CD8-positive, alpha-beta memory T cell (primary cell): ENCODE data around the gene COG5. TPM values are rescaled to one million over a fixed set of nuclear protein-coding genes. Genes with fewer than 3 reads are reported as not detected.

Source experiments
- CTCF ChIA-PET: fragments of 350-600 bp; sonication (Branson Sonifier 250); formaldehyde crosslinking; loops from one replicate; lab custom pipeline; 2021; ENCODE audit warnings: antibody characterized with exemption; lab: Charles Lee
- POLR2A ChIA-PET: fragments of 350-600 bp; sonication (Branson Sonifier 250); formaldehyde crosslinking; loops from one replicate; lab custom pipeline; 2021; ENCODE audit warnings: antibody characterized with exemption; lab: Charles Lee
- DNase-seq, 5 donors: peaks; one replicate each; pipeline versions ENCODE4 v3.0.0 to v3.0.0-alpha.2; 2020 to 2022; ENCODE audit warnings: mixed read lengths in 1 of 5
- H3K27ac ChIP-seq: one replicate; pipeline ENCODE4 v1.7.0; 2013; ENCODE audit warnings: low read depth, mild to moderate bottlenecking, low read length, moderate library complexity
- H3K27me3 ChIP-seq: 2 replicates; pipeline ENCODE4 v1.7.0; 2013; ENCODE audit warnings: low read length, mild to moderate bottlenecking; ENCODE audit not compliant: insufficient read depth, poor library complexity, severe bottlenecking
- H3K36me3 ChIP-seq: 2 replicates; pipeline ENCODE4 v1.7.0; 2013; ENCODE audit warnings: mild to moderate bottlenecking, low read length, moderate library complexity; ENCODE audit not compliant: insufficient read depth
- H3K4me1 ChIP-seq: 2 replicates; pipeline ENCODE4 v1.7.0; 2013; ENCODE audit warnings: mild to moderate bottlenecking, low read length, moderate library complexity; ENCODE audit not compliant: insufficient read depth
- H3K4me3 ChIP-seq: 2 replicates; pipeline ENCODE4 v1.7.0; 2013; ENCODE audit warnings: mild to moderate bottlenecking, low read length
- H3K9me3 ChIP-seq: 2 replicates; pipeline ENCODE4 v1.7.0; 2013; ENCODE audit warnings: mild to moderate bottlenecking, low read length
- H3K27ac Mint-ChIP-seq, 8 donors: one replicate each; pipeline ENCODE4 v1.8.0; 2020 to 2021; ENCODE audit warnings: mixed read lengths in 8 of 8, mild to moderate bottlenecking in 6 of 8, inconsistent platforms in 3 of 8, moderate library complexity in 3 of 8
- H3K27me3 Mint-ChIP-seq, 2 donors: one replicate each; pipeline ENCODE4 v1.8.0; 2020 to 2021; ENCODE audit warnings: mixed read lengths in 2 of 2, mild to moderate bottlenecking in 1 of 2, moderate library complexity in 1 of 2
- H3K36me3 Mint-ChIP-seq, 3 donors: one replicate each; pipeline ENCODE4 v1.8.0; 2020 to 2021; ENCODE audit warnings: mixed read lengths in 3 of 3, inconsistent platforms in 1 of 3, mild to moderate bottlenecking in 1 of 3
- H3K4me1 Mint-ChIP-seq, 3 donors: one replicate each; pipeline ENCODE4 v1.8.0; 2020 to 2021; ENCODE audit warnings: mixed read lengths in 3 of 3, inconsistent platforms in 1 of 3, mild to moderate bottlenecking in 1 of 3
- H3K4me3 Mint-ChIP-seq, 7 donors: one replicate each; pipeline ENCODE4 v1.8.0; 2020 to 2021; ENCODE audit warnings: mixed read lengths in 7 of 7, mild to moderate bottlenecking in 6 of 7, moderate library complexity in 4 of 7, inconsistent platforms in 2 of 7
- H3K9me3 Mint-ChIP-seq, 5 donors: one replicate each; pipeline ENCODE4 v1.8.0; 2020 to 2022; ENCODE audit warnings: mixed read lengths in 5 of 5, mild to moderate bottlenecking in 3 of 5, moderate library complexity in 2 of 5, inconsistent platforms in 1 of 5
- polyA plus RNA-seq: library from polyadenylated mRNA; unstranded; fragments of 300-500 nt; fragmentation: Illumina TruSeq; gene quantifications from one replicate; pipeline ENCODE4 v1.2.3, GENCODE V29; 2021
- total RNA-seq, 2 experiments: library from RNA; stranded (reverse); gene quantifications; one replicate each; pipeline ENCODE4 v1.2.3, GENCODE V29; 2021

The COG5 gene
- total and polyA plus RNA-seq, 3 experiments from 2014 or later, result 29.2 to 39.4 (median 38.9) TPM

DNA sequence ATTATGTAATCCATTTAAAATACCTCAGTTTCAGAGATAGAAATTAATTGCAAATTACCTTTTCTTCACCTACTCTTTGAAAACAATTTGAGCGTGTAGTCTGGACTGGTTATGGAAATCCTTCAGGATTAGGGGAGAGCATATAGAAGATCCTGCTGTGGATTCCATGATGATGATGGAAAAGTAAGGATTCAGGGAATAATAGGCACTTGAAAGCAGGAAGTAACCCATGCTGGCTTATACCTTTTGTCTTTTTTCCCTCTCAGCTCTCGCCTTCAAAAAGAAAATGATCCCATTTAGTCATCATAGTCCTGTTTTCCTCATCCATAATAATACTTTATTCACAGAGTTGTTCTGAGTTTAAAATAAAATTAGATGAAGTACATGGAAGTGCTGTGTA is 390.5 kb downstream of the COG5 start:
- Histone ChIP-seq H3K27me3 (no peaks in the 10 kb centered on the region), H3K36me3 (no peaks in the 10 kb centered on the region), H3K9me3 (no peaks in the 10 kb centered on the region), H3K27ac (no peak overlapping the region), H3K4me1 (peaks cover 71% of the 10 kb centered on the region), H3K4me3 (no peak overlapping the region)
- peak overlapping the region; percentile 20 to 67 (median 54) for H3K4me3 Mint-ChIP-seq
- POLR2A ChIA-PET, result no interaction called here
- DNase-seq, result no peak
- peak overlapping the region in 3 of 8 donors; percentile 15 to 57 (median 36) for H3K27ac Mint-ChIP-seq
- H3K27me3 Mint-ChIP-seq, result peaks cover 0 to 2% of the 10 kb centered on the region in 2 donors
- CTCF ChIA-PET, result no interaction called here
- peaks cover 0 to 48% (median 0%) of the 10 kb centered on the region in 3 donors for H3K36me3 Mint-ChIP-seq
- peaks cover 65 to 80% (median 79%) of the 10 kb centered on the region in 3 donors for H3K4me1 Mint-ChIP-seq
- no peaks in the 10 kb centered on the region for H3K9me3 Mint-ChIP-seq

DNA sequence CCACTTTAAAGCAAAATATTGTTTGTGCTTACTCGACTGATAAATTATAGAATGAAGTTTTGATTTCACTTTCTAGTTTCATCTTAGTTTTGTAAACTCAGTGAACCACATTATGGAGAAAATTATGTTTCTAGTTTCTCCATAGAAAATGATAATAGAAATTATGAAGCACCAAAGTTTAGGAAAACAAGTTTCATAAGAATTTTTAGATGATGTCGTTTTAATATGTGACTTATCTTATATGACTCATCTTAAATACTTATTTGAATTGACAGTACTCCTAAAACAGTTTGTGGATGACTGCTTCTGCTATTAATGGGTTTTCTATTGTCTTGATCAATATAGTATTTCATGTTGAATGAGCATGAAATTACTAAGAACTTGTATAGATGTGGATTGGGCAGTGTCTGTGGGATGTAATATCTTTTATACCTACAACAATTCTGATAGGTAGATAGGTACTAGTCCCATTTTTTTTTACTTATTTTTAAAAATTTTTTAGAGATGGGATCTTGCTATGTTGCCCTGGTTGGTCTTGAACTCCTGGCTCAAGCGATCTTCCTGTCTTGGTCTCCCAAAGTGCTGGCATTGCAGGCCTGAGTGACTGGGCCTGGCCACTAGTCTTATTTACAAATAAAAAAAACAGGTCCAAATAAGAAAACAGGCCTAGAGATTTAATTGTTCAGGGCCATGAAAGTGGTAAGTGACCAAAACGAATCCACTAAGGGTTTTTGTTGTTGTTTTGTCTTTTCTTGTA is 391.3 kb downstream of the COG5 start:
- no peaks in the 10 kb centered on the region for H3K9me3 Mint-ChIP-seq
- ChIA-PET CTCF (no interaction called here), POLR2A (interaction anchor here (0.7 kb wide), 5 partner anchors 11 to 572 kb away, joined by 3 to 6 read pairs (median 4); partner anchors contain the start of gene CBLL1)
- Histone ChIP-seq H3K27ac (no peak overlapping the region), H3K27me3 (no peaks in the 10 kb centered on the region), H3K4me1 (peaks cover 67% of the 10 kb centered on the region), H3K4me3 (no peak overlapping the region), H3K9me3 (no peaks in the 10 kb centered on the region), H3K36me3 (no peaks in the 10 kb centered on the region)
- H3K27me3 Mint-ChIP-seq, result peaks cover 0 to 4% of the 10 kb centered on the region in 2 donors
- no peak for DNase-seq
- H3K27ac Mint-ChIP-seq, result peak overlapping the region in 5 of 8 donors; percentile 39 to 70 (median 57)
- peak overlapping the region in 4 of 7 donors; percentile 39 to 76 (median 60) for H3K4me3 Mint-ChIP-seq
- peaks cover 66 to 81% (median 80%) of the 10 kb centered on the region in 3 donors for H3K4me1 Mint-ChIP-seq
- peaks cover 0 to 50% (median 0%) of the 10 kb centered on the region in 3 donors for H3K36me3 Mint-ChIP-seq

DNA sequence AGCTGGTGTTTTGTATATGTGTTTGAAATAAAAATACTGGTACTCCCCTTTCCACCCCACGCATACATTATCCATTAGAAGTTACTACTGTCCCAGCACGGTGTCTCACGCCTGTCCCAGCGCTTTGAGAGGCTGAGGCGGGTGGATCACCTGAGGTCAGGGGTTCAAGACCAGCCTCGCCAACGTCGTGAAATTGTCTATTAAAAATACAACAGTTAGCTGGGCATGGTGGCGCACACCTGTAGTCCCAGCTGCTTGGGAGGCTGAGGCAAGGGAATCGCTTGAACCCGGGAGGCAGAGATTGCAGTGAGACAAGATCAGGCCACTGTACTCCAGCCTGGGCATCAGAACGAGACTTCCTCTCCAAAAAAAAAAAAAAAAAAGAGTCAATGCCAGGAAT is 392.2 kb downstream of the COG5 start:
- Mint-ChIP-seq H3K27me3 (peaks cover 0 to 4% of the 10 kb centered on the region in 2 donors), H3K36me3 (peaks cover 0 to 45% (median 0%) of the 10 kb centered on the region in 3 donors), H3K4me1 (peaks cover 65 to 80% (median 76%) of the 10 kb centered on the region in 3 donors), H3K4me3 (peak overlapping the region in 6 of 7 donors; percentile 6 to 69 (median 42)), H3K27ac (peak overlapping the region in 4 of 8 donors; percentile 19 to 96 (median 37)), H3K9me3 (no peaks in the 10 kb centered on the region)
- Histone ChIP-seq H3K4me3 (no peak overlapping the region), H3K27me3 (no peaks in the 10 kb centered on the region), H3K4me1 (peaks cover 57% of the 10 kb centered on the region), H3K36me3 (no peaks in the 10 kb centered on the region), H3K27ac (no peak overlapping the region), H3K9me3 (no peaks in the 10 kb centered on the region)
- ChIA-PET POLR2A (interaction anchor here (0.7 kb wide), 5 partner anchors 10 to 573 kb away, joined by 3 to 6 read pairs (median 4); partner anchors contain the start of gene CBLL1), CTCF (no interaction called here)
- no peak for DNase-seq

DNA sequence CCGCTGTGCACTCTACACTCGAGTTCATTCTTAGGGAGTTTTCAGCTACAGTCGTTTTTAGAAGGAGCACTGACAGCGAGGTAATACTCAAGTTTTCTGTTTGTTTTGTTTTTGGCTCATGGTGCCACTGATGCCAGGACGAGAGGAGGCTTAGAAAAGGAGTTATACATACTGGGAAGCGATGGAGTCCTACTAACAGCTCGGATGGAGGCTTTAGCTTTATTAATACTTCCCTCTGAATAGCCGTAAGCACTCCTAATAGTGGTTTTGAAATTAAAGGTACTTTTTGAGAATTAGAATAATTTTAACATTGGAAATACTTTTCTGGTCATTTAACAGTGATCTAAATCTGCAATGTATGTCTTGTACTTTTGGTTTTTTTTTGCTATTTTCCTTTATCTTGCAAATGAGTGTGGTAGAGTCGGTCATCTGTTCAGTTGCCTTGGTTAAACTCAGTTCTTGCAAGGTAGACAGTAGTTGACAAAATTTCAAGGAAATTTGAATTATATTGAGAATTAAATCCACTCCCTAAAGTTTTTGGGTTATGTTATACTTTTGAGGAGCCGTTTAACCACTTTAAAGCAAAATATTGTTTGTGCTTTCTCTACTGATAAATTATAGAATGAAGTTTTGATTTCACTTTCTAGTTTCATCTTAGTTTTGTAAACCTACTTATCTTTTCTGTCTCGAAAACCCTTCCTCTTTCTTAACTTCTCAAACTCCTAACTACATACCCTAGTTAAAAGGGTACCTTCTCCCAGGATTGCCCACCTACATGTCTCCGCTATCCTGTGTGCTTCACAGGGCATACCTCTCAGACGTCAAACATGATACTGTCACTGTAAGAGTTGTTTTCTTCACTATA is 393.4 kb downstream of the COG5 start:
- Histone ChIP-seq H3K9me3 (no peaks in the 10 kb centered on the region), H3K27ac (peak overlapping the region; percentile 94), H3K4me1 (peaks cover 50% of the 10 kb centered on the region), H3K36me3 (no peaks in the 10 kb centered on the region), H3K4me3 (peak overlapping the region; percentile 65), H3K27me3 (no peaks in the 10 kb centered on the region)
- no peaks in the 10 kb centered on the region for H3K9me3 Mint-ChIP-seq
- peak overlapping the region; percentile 94 to 100 (median 97) for H3K4me3 Mint-ChIP-seq
- peaks cover 0 to 43% (median 0%) of the 10 kb centered on the region in 3 donors for H3K36me3 Mint-ChIP-seq
- peaks cover 2 to 4% of the 10 kb centered on the region in 2 donors for H3K27me3 Mint-ChIP-seq
- peaks cover 61 to 77% (median 66%) of the 10 kb centered on the region in 3 donors for H3K4me1 Mint-ChIP-seq
- ChIA-PET POLR2A (interaction anchor here (2.1 to 3.7 kb wide), 6 partner anchors 10 to 1356 kb away, joined by 8 to 40 read pairs (median 24); partner anchors contain the start of genes CBLL1 and PNPLA8), CTCF (interaction anchor here (1.4 to 4.1 kb wide), 4 partner anchors 10 to 573 kb away, joined by 5 to 26 read pairs (median 6); partner anchors contain the start of gene CBLL1)
- DNase-seq, result no peak
- peak overlapping the region; percentile 74 to 100 (median 98) for H3K27ac Mint-ChIP-seq

DNA sequence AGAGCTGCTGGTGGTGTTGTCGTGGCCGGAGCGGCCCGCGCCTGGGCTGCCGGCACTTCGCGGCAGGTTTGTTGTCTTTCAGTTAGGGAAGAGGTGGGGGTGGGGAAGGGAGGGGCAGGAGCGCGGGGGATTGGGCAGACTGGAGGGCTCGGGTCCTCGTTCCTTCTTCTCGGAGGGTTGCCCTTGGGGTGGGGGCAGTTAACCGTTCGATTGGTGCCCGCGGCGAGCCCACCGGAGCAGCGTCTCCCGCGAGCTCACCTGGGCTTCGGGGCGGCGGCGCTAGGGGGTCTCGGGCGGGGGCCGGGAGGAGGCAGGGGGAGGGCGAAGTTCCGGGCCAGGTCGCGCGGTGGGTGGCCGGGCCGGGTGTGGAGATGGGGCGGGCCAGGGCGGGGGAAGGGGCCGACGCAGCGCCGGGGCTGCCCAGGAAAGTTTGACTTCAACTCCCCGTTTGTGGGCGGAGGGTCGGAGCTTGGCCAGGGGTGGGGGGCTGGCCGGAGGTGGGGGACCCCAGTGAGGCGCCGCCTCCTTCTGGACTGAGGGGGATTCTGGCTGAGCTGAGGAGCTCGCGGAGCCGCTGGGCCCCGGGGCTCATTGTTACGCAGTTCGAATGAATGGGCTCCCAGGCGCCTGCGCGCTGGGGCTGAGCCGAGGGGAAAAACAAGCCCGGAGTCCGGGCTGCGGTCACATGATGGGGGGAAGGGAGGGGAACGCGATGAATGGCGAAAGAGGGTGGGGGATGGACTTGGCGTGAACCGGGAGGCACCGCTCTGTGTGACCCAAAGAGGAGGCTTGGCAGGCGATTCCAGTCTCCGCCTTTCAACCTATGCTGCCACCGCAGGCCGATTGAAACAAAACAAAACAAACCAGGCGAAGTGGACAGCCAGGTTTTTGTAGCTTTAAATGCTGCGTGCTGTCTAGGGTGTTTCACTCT is 394.3 kb downstream of the COG5 start:
- POLR2A ChIA-PET, result interaction anchor here (0.6 to 3.7 kb wide), 21 partner anchors 11 to 1721 kb away, joined by 3 to 40 read pairs (median 7); partner anchors contain the start of genes CBLL1, CCDC71L, COG5 and DLD

DNA sequence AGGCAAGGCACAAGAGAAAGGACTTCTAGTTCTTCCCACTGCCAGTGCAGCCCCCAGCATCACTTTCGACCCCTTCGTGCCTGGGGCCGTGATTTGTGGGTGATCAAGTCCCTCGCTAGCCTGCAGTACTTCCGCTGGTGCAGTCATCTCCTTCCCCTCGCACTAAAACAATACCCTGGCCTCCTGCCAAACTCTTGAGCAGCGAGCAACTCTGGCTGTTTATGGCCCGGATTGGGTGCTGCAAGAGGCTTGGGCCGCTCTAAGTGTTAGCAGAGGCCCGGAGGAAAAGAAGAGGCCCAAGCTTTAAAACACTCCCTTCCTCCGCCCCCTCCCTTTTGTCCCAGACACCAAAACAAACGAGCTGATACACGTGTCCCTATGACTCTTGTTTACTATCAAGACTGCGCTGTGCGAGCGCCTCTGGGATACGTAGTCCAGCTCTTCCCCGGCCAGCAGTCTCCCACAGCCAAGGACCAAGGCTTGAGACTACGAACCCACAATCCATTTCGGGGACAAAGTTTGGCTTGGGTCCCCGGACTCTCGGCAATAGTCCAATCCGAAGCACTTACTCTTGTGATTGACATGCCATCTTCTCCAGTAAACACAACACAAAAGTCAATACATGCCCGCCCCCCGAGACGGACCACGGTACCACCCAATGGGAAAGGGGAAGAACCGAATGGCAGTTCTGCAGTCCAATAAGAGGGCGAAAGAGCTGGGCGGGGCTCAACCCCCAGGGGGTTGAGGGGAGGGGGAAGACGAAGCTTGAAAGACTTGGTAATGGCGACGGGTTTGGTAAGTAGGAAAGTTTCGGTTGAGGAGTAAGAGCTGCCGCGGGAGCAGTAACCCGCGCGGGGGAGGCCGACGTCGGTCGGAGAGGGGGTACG is 395.2 kb downstream of the COG5 start, which contains the start of gene HBP1:
TSS of gene HBP1 (plus strand) at position 771 of the 887 bp plus-strand sequence. CDS start 10,891 bp downstream, outside the sequence.
- POLR2A ChIA-PET, result interaction anchor here (0.6 to 3.7 kb wide), 28 partner anchors 9 to 1720 kb away, joined by 3 to 40 read pairs (median 5); partner anchors contain the start of genes CBLL1, CCDC71L, COG5 and DLD
- H3K4me1 Mint-ChIP-seq, result peaks cover 43 to 59% (median 48%) of the 10 kb centered on the region in 3 donors

More for the DNA sequence above, 394.3 kb downstream of the COG5 start:
- H3K27ac ChIP-seq, result peak overlapping the region; percentile 94
- peak overlapping the region; percentile 65 for H3K4me3 ChIP-seq
- CTCF ChIA-PET, result interaction anchor here (1.1 to 4.1 kb wide), 9 partner anchors 11 to 574 kb away, joined by 3 to 26 read pairs (median 5); partner anchors contain the start of gene CBLL1
- H3K36me3 ChIP-seq, result no peaks in the 10 kb centered on the region
- Mint-ChIP-seq H3K4me3 (peak overlapping the region; percentile 94 to 100 (median 97)), H3K27me3 (peaks cover 10 to 12% of the 10 kb centered on the region in 2 donors), H3K36me3 (peaks cover 0 to 39% (median 0%) of the 10 kb centered on the region in 3 donors), H3K9me3 (no peaks in the 10 kb centered on the region), H3K27ac (peak overlapping the region; percentile 96 to 100 (median 100)), H3K4me1 (peaks cover 52 to 68% (median 57%) of the 10 kb centered on the region in 3 donors)
- H3K4me1 ChIP-seq, result peaks cover 41% of the 10 kb centered on the region
- peak; percentile 79 to 89 (median 81) for DNase-seq
- H3K9me3 ChIP-seq, result no peaks in the 10 kb centered on the region
- H3K27me3 ChIP-seq, result no peaks in the 10 kb centered on the region

More for the DNA sequence above, 395.2 kb downstream of the COG5 start, which contains the start of gene HBP1:
- Mint-ChIP-seq H3K4me3 (peak within 1 kb of the TSS; percentile 94 to 100 (median 97)), H3K27ac (peak within 1 kb of the TSS; percentile 96 to 100 (median 100)), H3K9me3 (no peaks in the 10 kb centered on the region), H3K27me3 (peaks cover 13 to 14% of the 10 kb centered on the region in 2 donors), H3K36me3 (peaks cover 0 to 31% (median 0%) of the 10 kb centered on the region in 3 donors)
- Histone ChIP-seq H3K9me3 (no peaks in the 10 kb centered on the region), H3K27me3 (no peaks in the 10 kb centered on the region), H3K4me3 (peak within 1 kb of the TSS; percentile 84), H3K4me1 (peaks cover 32% of the 10 kb centered on the region), H3K36me3 (no peaks in the 10 kb centered on the region), H3K27ac (peak within 1 kb of the TSS; percentile 94)
- CTCF ChIA-PET, result interaction anchor here (0.7 to 4.1 kb wide), 15 partner anchors 11 to 575 kb away, joined by 3 to 26 read pairs (median 4); partner anchors contain the start of genes CBLL1 and CCDC71L
- peak; percentile 94 to 99 (median 99) for DNase-seq
